ENCODE data around the gene MTCL1.

MTCL1 gene

GRCh38 chr18:8801263-8801901 lies 96.0 kb downstream of the MTCL1 start:
- H3K4me3 Mint-ChIP-seq: no peak overlapping the region
- H3K27ac Mint-ChIP-seq: no peak overlapping the region
- no peaks in the 10 kb centered on the region for H3K36me3 Mint-ChIP-seq (ENCODE audit: low read depth)
- H3K9me3 Mint-ChIP-seq: no peaks in the 10 kb centered on the region
- no peaks in the 10 kb centered on the region for H3K4me1 Mint-ChIP-seq (ENCODE audit: low read depth)
- H3K27me3 Mint-ChIP-seq (ENCODE audit: low read depth): peaks cover 5% of the 10 kb centered on the region

GRCh38 chr18:8802017-8802672 lies 96.8 kb downstream of the MTCL1 start:
- peaks cover under 1% of the 10 kb centered on the region for H3K4me1 Mint-ChIP-seq (ENCODE audit: low read depth)
- H3K36me3 Mint-ChIP-seq (ENCODE audit: low read depth): no peaks in the 10 kb centered on the region
- peaks cover 3% of the 10 kb centered on the region for H3K27me3 Mint-ChIP-seq (ENCODE audit: low read depth)
- H3K27ac Mint-ChIP-seq: no peak overlapping the region
- no peak overlapping the region for H3K4me3 Mint-ChIP-seq
- no peaks in the 10 kb centered on the region for H3K9me3 Mint-ChIP-seq

GRCh38 chr18:8803063-8803795 lies 97.9 kb downstream of the MTCL1 start:
- Mint-ChIP-seq H3K27me3 (ENCODE audit: low read depth) (no peaks in the 10 kb centered on the region), H3K27ac (no peak overlapping the region), H3K36me3 (ENCODE audit: low read depth) (no peaks in the 10 kb centered on the region), H3K4me3 (no peak overlapping the region), H3K4me1 (ENCODE audit: low read depth) (peaks cover 6% of the 10 kb centered on the region), H3K9me3 (no peaks in the 10 kb centered on the region)

GRCh38 chr18:8803957-8804356 lies 98.6 kb downstream of the MTCL1 start:
- Mint-ChIP-seq H3K4me1 (ENCODE audit: low read depth) (peaks cover 6% of the 10 kb centered on the region), H3K36me3 (ENCODE audit: low read depth) (no peaks in the 10 kb centered on the region), H3K9me3 (no peaks in the 10 kb centered on the region), H3K27me3 (ENCODE audit: low read depth) (no peaks in the 10 kb centered on the region), H3K27ac (no peak overlapping the region), H3K4me3 (no peak overlapping the region)

GRCh38 chr18:8805552-8805951 lies 100.2 kb downstream of the MTCL1 start:
- H3K36me3 Mint-ChIP-seq (ENCODE audit: low read depth): no peaks in the 10 kb centered on the region
- H3K4me3 Mint-ChIP-seq: no peak overlapping the region
- no peaks in the 10 kb centered on the region for H3K9me3 Mint-ChIP-seq
- peaks cover 6% of the 10 kb centered on the region for H3K4me1 Mint-ChIP-seq (ENCODE audit: low read depth)
- no peak overlapping the region for H3K27ac Mint-ChIP-seq
- H3K27me3 Mint-ChIP-seq (ENCODE audit: low read depth): peaks cover 3% of the 10 kb centered on the region

- Mint-ChIP-seq H3K36me3 (ENCODE audit: low read depth) (no peaks in the 10 kb centered on the region), H3K27me3 (ENCODE audit: low read depth) (peaks cover 3% of the 10 kb centered on the region), H3K4me3 (no peak overlapping the region), H3K27ac (no peak overlapping the region), H3K9me3 (no peaks in the 10 kb centered on the region), H3K4me1 (ENCODE audit: low read depth) (peaks cover 6% of the 10 kb centered on the region)
Observed at GRCh38 chr18:8806100-8806797, 100.9 kb downstream of the MTCL1 start.

- H3K27ac Mint-ChIP-seq: no peak overlapping the region
- H3K9me3 Mint-ChIP-seq: no peaks in the 10 kb centered on the region
- H3K4me1 Mint-ChIP-seq (ENCODE audit: low read depth): peaks cover 6% of the 10 kb centered on the region
- no peaks in the 10 kb centered on the region for H3K36me3 Mint-ChIP-seq (ENCODE audit: low read depth)
- H3K27me3 Mint-ChIP-seq (ENCODE audit: low read depth): peaks cover 3% of the 10 kb centered on the region
- no peak overlapping the region for H3K4me3 Mint-ChIP-seq
Observed at GRCh38 chr18:8806798-8807487, 101.6 kb downstream of the MTCL1 start.

- Mint-ChIP-seq H3K9me3 (no peaks in the 10 kb centered on the region), H3K4me1 (ENCODE audit: low read depth) (peaks cover 6% of the 10 kb centered on the region), H3K36me3 (ENCODE audit: low read depth) (no peaks in the 10 kb centered on the region), H3K27ac (no peak overlapping the region), H3K4me3 (no peak overlapping the region), H3K27me3 (ENCODE audit: low read depth) (peaks cover 3% of the 10 kb centered on the region)
Observed at GRCh38 chr18:8807488-8807805, 102.1 kb downstream of the MTCL1 start.

GRCh38 chr18:8808001-8808400 lies 102.6 kb downstream of the MTCL1 start:
- Mint-ChIP-seq H3K4me1 (ENCODE audit: low read depth) (peaks cover 6% of the 10 kb centered on the region), H3K4me3 (no peak overlapping the region), H3K36me3 (ENCODE audit: low read depth) (no peaks in the 10 kb centered on the region), H3K9me3 (no peaks in the 10 kb centered on the region), H3K27me3 (ENCODE audit: low read depth) (peaks cover 3% of the 10 kb centered on the region), H3K27ac (no peak overlapping the region)

GRCh38 chr18:8809514-8809913 lies 104.2 kb downstream of the MTCL1 start:
- Mint-ChIP-seq H3K27me3 (ENCODE audit: low read depth) (peaks cover 3% of the 10 kb centered on the region), H3K27ac (no peak overlapping the region), H3K4me1 (ENCODE audit: low read depth) (peaks cover 6% of the 10 kb centered on the region), H3K9me3 (no peaks in the 10 kb centered on the region), H3K4me3 (no peak overlapping the region), H3K36me3 (ENCODE audit: low read depth) (no peaks in the 10 kb centered on the region)

GRCh38 chr18:8810157-8810556 lies 104.8 kb downstream of the MTCL1 start:
- Mint-ChIP-seq H3K27me3 (ENCODE audit: low read depth) (peaks cover 3% of the 10 kb centered on the region), H3K9me3 (no peaks in the 10 kb centered on the region), H3K36me3 (ENCODE audit: low read depth) (no peaks in the 10 kb centered on the region), H3K27ac (no peak overlapping the region), H3K4me1 (ENCODE audit: low read depth) (peaks cover 6% of the 10 kb centered on the region), H3K4me3 (no peak overlapping the region)

- H3K4me3 Mint-ChIP-seq: no peak overlapping the region
- H3K9me3 Mint-ChIP-seq: no peaks in the 10 kb centered on the region
- H3K27me3 Mint-ChIP-seq (ENCODE audit: low read depth): peaks cover 3% of the 10 kb centered on the region
- no peak overlapping the region for H3K27ac Mint-ChIP-seq
- H3K4me1 Mint-ChIP-seq (ENCODE audit: low read depth): peaks cover 6% of the 10 kb centered on the region
- H3K36me3 Mint-ChIP-seq (ENCODE audit: low read depth): no peaks in the 10 kb centered on the region
Observed at GRCh38 chr18:8811115-8811514, 105.8 kb downstream of the MTCL1 start.

- H3K4me1 Mint-ChIP-seq (ENCODE audit: low read depth): peaks cover under 1% of the 10 kb centered on the region
- H3K27me3 Mint-ChIP-seq (ENCODE audit: low read depth): peaks cover 6% of the 10 kb centered on the region
- no peaks in the 10 kb centered on the region for H3K9me3 Mint-ChIP-seq
- no peaks in the 10 kb centered on the region for H3K36me3 Mint-ChIP-seq (ENCODE audit: low read depth)
- H3K27ac Mint-ChIP-seq: no peak overlapping the region
- no peak overlapping the region for H3K4me3 Mint-ChIP-seq
Observed at GRCh38 chr18:8812631-8813030, 107.3 kb downstream of the MTCL1 start.

- no peaks in the 10 kb centered on the region for H3K9me3 Mint-ChIP-seq
- no peak overlapping the region for H3K4me3 Mint-ChIP-seq
- peaks cover 6% of the 10 kb centered on the region for H3K27me3 Mint-ChIP-seq (ENCODE audit: low read depth)
- H3K36me3 Mint-ChIP-seq (ENCODE audit: low read depth): no peaks in the 10 kb centered on the region
- no peak overlapping the region for H3K27ac Mint-ChIP-seq
- H3K4me1 Mint-ChIP-seq (ENCODE audit: low read depth): no peaks in the 10 kb centered on the region
Observed at GRCh38 chr18:8813611-8814010, 108.3 kb downstream of the MTCL1 start.
